Measurements from ENCODE around the gene TSHZ2. TPM values are rescaled to one million over a fixed set of nuclear protein-coding genes. Genes with fewer than 3 reads are reported as not detected.

TSHZ2 gene
- total RNA-seq, 1 experiment from 2014 or later = 0.20 TPM

- TF ChIP-seq AR (CRISPR knock-in tag; IDR thresholded peaks at IDR 0.05) = no peak
Observed at GRCh38 chr20:53084408-53084997, 112.3 kb downstream of the TSHZ2 start (continued).

GRCh38 chr20:53085720-53086119 is 113.6 kb downstream of the TSHZ2 start:
- H3K27ac Mint-ChIP-seq = no peak overlapping the region
- CTCF ChIA-PET = no interaction called here
- H3K4me3 Mint-ChIP-seq = no peak overlapping the region
- POLR2A ChIA-PET = no interaction called here
- no peaks in the 10 kb centered on the region for H3K36me3 Mint-ChIP-seq
- H3K27me3 Mint-ChIP-seq (ENCODE audit: low read depth) = no peaks in the 10 kb centered on the region
- peaks cover 17% of the 10 kb centered on the region for H3K4me1 Mint-ChIP-seq
- DNase-seq (ENCODE audit: low spot score) (no peak), ATAC-seq (no peak)
- H3K9me3 Mint-ChIP-seq = 0 out of 2 replicates have a peak, but pooled peaks cover 5% of the 10 kb centered on the region
- TF ChIP-seq SP1 (CRISPR knock-in tag; conservative IDR thresholded peaks at IDR 0.05) (no peak), ZNF121 (CRISPR knock-in tag; IDR thresholded peaks at IDR 0.05) (no peak), NFYB (CRISPR knock-in tag; conservative IDR thresholded peaks at IDR 0.05; ENCODE audit: low read depth) (no peak), CREM (CRISPR knock-in tag; IDR thresholded peaks at IDR 0.05) (no peak), MLX (CRISPR knock-in tag; IDR thresholded peaks at IDR 0.05) (no peak), AR (CRISPR knock-in tag; IDR thresholded peaks at IDR 0.05) (no peak), ERG (CRISPR knock-in tag; IDR thresholded peaks at IDR 0.05) (no peak), CBFB (CRISPR knock-in tag; IDR thresholded peaks at IDR 0.05; ENCODE audit: low read depth) (no peak), AFF4 (CRISPR knock-in tag; IDR thresholded peaks at IDR 0.05; ENCODE audit: borderline replicate concordance) (no peak), FOXJ3 (CRISPR knock-in tag; IDR thresholded peaks at IDR 0.05; ENCODE audit: borderline replicate concordance) (no peak), SMAD4 (CRISPR knock-in tag; IDR thresholded peaks at IDR 0.05) (no peak), NR1H2 (CRISPR knock-in tag; IDR thresholded peaks at IDR 0.05) (no peak), MAX (CRISPR knock-in tag; IDR thresholded peaks at IDR 0.05) (no peak), PRRX2 (CRISPR knock-in tag; IDR thresholded peaks at IDR 0.05) (no peak), ZNF263 (CRISPR knock-in tag; IDR thresholded peaks at IDR 0.05; ENCODE audit: low read depth) (no peak), FOXP1 (CRISPR knock-in tag; IDR thresholded peaks at IDR 0.05; ENCODE audit: borderline replicate concordance) (no peak)
- TF ChIP-seq, protein P1, sequence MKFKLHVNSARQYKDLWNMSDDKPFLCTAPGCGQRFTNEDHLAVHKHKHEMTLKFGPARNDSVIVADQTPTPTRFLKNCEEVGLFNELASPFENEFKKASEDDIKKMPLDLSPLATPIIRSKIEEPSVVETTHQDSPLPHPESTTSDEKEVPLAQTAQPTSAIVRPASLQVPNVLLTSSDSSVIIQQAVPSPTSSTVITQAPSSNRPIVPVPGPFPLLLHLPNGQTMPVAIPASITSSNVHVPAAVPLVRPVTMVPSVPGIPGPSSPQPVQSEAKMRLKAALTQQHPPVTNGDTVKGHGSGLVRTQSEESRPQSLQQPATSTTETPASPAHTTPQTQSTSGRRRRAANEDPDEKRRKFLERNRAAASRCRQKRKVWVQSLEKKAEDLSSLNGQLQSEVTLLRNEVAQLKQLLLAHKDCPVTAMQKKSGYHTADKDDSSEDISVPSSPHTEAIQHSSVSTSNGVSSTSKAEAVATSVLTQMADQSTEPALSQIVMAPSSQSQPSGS (CRISPR knock-in tag; IDR thresholded peaks at IDR 0.05; ENCODE audit: borderline replicate concordance, low read depth) = no peak
- TF ChIP-seq, protein P2, sequence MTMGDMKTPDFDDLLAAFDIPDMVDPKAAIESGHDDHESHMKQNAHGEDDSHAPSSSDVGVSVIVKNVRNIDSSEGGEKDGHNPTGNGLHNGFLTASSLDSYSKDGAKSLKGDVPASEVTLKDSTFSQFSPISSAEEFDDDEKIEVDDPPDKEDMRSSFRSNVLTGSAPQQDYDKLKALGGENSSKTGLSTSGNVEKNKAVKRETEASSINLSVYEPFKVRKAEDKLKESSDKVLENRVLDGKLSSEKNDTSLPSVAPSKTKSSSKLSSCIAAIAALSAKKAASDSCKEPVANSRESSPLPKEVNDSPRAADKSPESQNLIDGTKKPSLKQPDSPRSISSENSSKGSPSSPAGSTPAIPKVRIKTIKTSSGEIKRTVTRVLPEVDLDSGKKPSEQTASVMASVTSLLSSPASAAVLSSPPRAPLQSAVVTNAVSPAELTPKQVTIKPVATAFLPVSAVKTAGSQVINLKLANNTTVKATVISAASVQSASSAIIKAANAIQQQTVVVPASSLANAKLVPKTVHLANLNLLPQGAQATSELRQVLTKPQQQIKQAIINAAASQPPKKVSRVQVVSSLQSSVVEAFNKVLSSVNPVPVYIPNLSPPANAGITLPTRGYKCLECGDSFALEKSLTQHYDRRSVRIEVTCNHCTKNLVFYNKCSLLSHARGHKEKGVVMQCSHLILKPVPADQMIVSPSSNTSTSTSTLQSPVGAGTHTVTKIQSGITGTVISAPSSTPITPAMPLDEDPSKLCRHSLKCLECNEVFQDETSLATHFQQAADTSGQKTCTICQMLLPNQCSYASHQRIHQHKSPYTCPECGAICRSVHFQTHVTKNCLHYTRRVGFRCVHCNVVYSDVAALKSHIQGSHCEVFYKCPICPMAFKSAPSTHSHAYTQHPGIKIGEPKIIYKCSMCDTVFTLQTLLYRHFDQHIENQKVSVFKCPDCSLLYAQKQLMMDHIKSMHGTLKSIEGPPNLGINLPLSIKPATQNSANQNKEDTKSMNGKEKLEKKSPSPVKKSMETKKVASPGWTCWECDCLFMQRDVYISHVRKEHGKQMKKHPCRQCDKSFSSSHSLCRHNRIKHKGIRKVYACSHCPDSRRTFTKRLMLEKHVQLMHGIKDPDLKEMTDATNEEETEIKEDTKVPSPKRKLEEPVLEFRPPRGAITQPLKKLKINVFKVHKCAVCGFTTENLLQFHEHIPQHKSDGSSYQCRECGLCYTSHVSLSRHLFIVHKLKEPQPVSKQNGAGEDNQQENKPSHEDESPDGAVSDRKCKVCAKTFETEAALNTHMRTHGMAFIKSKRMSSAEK (CRISPR knock-in tag; IDR thresholded peaks at IDR 0.05; ENCODE audit: borderline replicate concordance) = no peak

All from WTC11 (cell line).